Natural killer cell (primary cell): Measurements from ENCODE around the gene CCDC57. TPM values are rescaled to one million over a fixed set of nuclear protein-coding genes. Genes with fewer than 3 reads are reported as not detected.

Source experiments
- ATAC-seq, 3 donors: fragments of 150-1000 bp in 2 of 3; fragments of 200-7000 bp in 1 of 3; cut with Tn5 transposase; 1 replicate in 1 of 3; 2 replicates in 2 of 3; pipeline ENCODE4 v1.10.0; 2021; ENCODE audit warnings: mild to moderate bottlenecking in 2 of 3, moderate library complexity in 2 of 3
- DNase-seq, 2 donors: peaks; one replicate each; pipeline versions ENCODE4 v3.0.0 to v3.0.0-alpha.2; 2013 to 2021; ENCODE audit warnings: mixed read lengths in 1 of 2
- H3K27ac ChIP-seq: one replicate; pipeline ENCODE4 v1.5.1; 2013; ENCODE audit warnings: mild to moderate bottlenecking, low read length
- H3K27me3 ChIP-seq: one replicate; pipeline ENCODE4 v1.6.1; 2013; ENCODE audit warnings: low read length; ENCODE audit not compliant: control insufficient read depth, insufficient read depth
- H3K36me3 ChIP-seq: one replicate; pipeline ENCODE4 v1.6.1; 2013; ENCODE audit warnings: low read length; ENCODE audit not compliant: control insufficient read depth, insufficient read depth
- H3K4me1 ChIP-seq: one replicate; pipeline ENCODE4 v1.6.1; 2013; ENCODE audit warnings: low read length; ENCODE audit not compliant: control insufficient read depth, insufficient read depth
- H3K4me3 ChIP-seq: one replicate; pipeline ENCODE4 v1.5.1; 2013; ENCODE audit warnings: low read length
- H3K9me3 ChIP-seq: one replicate; pipeline ENCODE4 v1.6.1; 2013; ENCODE audit warnings: low read length; ENCODE audit not compliant: control insufficient read depth, insufficient read depth
- H3K27ac Mint-ChIP-seq, 2 donors: one replicate each; pipeline ENCODE4 v1.8.0; 2022; ENCODE audit warnings: mild to moderate bottlenecking in 2 of 2, mixed read lengths in 2 of 2, moderate library complexity in 1 of 2
- H3K27me3 Mint-ChIP-seq, 2 donors: one replicate each; pipeline ENCODE4 v1.8.0; 2022; ENCODE audit warnings: low read depth in 2 of 2, mixed read lengths in 2 of 2
- H3K36me3 Mint-ChIP-seq: one replicate; pipeline ENCODE4 v1.8.0; 2022; ENCODE audit warnings: mixed read lengths
- H3K4me1 Mint-ChIP-seq, 2 donors: one replicate each; pipeline ENCODE4 v1.8.0; 2022; ENCODE audit warnings: mixed read lengths in 2 of 2
- H3K4me3 Mint-ChIP-seq: one replicate; pipeline ENCODE4 v1.8.0; 2022; ENCODE audit warnings: mild to moderate bottlenecking, moderate library complexity, mixed read lengths
- H3K9me3 Mint-ChIP-seq, 2 donors: one replicate each; pipeline ENCODE4 v1.8.0; 2022; ENCODE audit warnings: mixed read lengths in 2 of 2
- WGBS: methylation state at CpG from one replicate; pipeline ENCODE4 v1.1.7; 2013; ENCODE audit warnings: missing lambda C conversion rate; ENCODE audit not compliant: insufficient coverage; 5-methylcytosine and 5-hydroxymethylcytosine counted together
- intact Hi-C: fragments of 100-400 bp; cut with micrococcal nuclease; formaldehyde crosslinking; loops from one replicate; pipeline ENCODE4 v1.14.2; 2022
- total RNA-seq, 4 donors: library from RNA; stranded (reverse); fragments of 120-200 nt in 1 of 4; gene quantifications; one replicate each; pipeline versions ENCODE4 v1.2.3 to v1.2.4, GENCODE V29; 2013 to 2022
- TF ChIP-seq, protein P1 (sequence below): fragments of 200-600 bp; IDR thresholded peaks from one replicate; pipeline ENCODE4 v1.8.0; 2022; ENCODE audit warnings: antibody characterized with exemption

Gene CCDC57
- total RNA-seq, 3 donors from 2014 or later (not counting 1 experiment from before 2014, with no cell fraction given) = 69.7 to 79.2 (median 75.1) TPM

DNA sequence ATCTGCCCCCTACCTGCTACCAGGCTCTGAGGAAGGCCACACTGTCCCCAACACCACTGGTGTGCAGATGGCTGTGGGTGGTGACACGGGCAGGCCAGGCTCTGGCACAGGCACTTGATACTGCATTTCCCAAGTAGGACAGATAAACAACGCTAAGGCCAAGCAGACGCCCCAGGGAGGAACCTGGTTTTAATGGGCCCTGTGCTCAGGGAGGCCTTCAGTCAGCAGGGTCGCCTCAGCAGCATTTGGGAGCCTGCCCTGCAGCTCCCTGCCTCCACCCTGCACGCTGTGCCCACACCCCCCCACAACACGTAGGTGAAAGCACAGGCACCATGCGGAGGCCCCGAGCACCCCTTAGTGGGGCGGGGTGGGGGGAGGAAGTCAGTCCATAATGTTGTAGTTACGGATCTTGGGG is 111.3 kb downstream of the CCDC57 start:
- H3K27me3 ChIP-seq = no peaks in the 10 kb centered on the region
- Mint-ChIP-seq H3K4me3 (peak overlapping the region; percentile 9), H3K4me1 (peaks cover 11 to 17% of the 10 kb centered on the region in 2 donors), H3K36me3 (no peaks in the 10 kb centered on the region), H3K27me3 (no peaks in the 10 kb centered on the region), H3K9me3 (no peaks in the 10 kb centered on the region), H3K27ac (no peak overlapping the region)
- WGBS = 92% methylated on average over 8 of the region's 10 CpGs
- H3K4me3 ChIP-seq = no peak overlapping the region
- no peaks in the 10 kb centered on the region for H3K9me3 ChIP-seq
- ATAC-seq (no peak), DNase-seq (no peak)
- no peak overlapping the region for H3K27ac ChIP-seq
- TF ChIP-seq, protein P1, sequence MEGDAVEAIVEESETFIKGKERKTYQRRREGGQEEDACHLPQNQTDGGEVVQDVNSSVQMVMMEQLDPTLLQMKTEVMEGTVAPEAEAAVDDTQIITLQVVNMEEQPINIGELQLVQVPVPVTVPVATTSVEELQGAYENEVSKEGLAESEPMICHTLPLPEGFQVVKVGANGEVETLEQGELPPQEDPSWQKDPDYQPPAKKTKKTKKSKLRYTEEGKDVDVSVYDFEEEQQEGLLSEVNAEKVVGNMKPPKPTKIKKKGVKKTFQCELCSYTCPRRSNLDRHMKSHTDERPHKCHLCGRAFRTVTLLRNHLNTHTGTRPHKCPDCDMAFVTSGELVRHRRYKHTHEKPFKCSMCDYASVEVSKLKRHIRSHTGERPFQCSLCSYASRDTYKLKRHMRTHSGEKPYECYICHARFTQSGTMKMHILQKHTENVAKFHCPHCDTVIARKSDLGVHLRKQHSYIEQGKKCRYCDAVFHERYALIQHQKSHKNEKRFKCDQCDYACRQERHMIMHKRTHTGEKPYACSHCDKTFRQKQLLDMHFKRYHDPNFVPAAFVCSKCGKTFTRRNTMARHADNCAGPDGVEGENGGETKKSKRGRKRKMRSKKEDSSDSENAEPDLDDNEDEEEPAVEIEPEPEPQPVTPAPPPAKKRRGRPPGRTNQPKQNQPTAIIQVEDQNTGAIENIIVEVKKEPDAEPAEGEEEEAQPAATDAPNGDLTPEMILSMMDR = no peak
- peaks cover 36% of the 10 kb centered on the region for H3K4me1 ChIP-seq
- intact Hi-C loops = no loop called here
- no peaks in the 10 kb centered on the region for H3K36me3 ChIP-seq

DNA sequence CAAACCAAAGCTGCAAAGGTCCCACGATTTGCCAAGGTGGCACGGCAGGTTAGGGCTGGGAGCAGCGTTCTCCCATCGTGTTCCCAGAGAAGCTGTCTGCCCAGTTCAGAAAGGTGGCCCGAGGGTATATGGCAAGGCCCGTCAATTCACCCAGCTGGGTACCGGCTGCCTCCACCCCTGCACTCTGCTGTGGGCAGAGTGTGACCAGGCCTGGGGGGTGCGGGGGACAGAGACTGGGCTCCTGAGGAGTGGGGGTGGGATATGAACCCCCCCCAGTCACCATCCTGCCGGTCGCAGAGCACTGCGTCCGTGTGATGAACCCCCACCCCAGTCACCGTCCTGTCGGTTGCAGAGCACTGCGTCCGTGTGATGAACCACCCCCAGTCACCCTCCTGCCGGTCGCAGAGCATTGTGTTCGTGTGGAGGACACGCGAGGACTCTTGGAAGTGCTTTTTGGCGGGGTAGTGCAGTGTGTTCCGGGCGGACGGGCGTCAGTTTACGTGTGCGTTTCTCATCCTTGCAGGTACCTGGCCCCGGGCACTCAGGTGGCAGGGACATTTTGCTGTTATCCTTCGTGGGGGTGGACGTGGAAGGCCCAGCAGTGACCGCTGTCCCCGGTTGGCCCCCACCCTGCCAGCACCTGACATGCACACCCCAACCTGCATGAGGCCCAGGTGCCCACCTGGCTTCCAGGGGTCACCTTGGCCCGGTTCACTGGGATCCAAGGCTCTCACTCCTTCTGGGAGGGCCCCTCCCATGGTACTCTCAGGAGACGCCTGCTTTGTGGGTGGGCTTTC is 111.9 kb downstream of the CCDC57 start:
- intact Hi-C loops = no loop called here

DNA sequence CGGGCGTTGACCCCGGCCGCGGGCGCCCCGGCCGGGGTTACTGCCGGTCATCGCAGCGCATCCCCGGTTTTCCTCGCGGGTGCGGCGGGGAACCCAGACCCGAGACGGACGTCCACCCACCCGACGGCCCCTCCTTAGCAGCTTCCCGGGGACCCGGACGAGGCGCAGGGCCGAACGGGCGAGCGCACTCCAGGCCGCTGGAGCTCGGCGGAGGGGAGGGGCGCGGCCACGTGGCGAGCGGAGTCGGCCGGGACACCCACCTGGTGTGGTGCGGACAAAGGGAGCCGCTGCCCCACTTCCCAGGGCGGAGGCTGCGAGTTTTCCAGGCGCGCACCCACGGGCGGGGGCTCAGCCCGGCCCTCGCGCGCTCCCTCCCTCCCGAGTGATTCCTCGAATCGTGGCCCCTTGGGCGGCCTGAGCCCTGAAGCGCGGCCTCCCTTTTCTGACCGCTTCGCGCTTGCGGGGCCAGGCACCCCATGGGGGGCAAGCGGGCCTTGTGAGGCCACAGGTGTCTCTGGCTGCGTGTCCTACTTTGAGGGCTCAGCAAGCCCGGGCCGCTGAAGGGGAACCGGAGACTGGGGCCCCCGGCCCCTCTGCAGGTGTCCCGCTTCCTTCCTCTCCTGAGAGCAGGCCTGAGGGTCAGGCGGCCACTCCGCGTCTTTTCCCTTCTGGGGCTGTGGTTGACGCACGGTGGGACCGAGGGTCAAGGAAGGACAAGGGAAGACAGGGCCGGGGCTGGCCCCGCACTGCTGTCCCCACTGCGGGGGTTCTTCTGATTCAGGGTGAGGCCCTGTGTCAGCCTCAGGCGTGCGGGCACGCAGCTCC is 113.5 kb downstream of the CCDC57 start:
- no peaks in the 10 kb centered on the region for H3K36me3 Mint-ChIP-seq
- DNase-seq (no peak), ATAC-seq (no peak)
- Histone ChIP-seq H3K27ac (peak overlapping the region; percentile 69), H3K9me3 (no peaks in the 10 kb centered on the region), H3K36me3 (peaks cover 13% of the 10 kb centered on the region), H3K27me3 (no peaks in the 10 kb centered on the region), H3K4me3 (peak overlapping the region; percentile 27), H3K4me1 (peaks cover 23% of the 10 kb centered on the region)
- peaks cover 0 to 4% of the 10 kb centered on the region in 2 donors for H3K4me1 Mint-ChIP-seq
- peak overlapping the region; percentile 79 for H3K4me3 Mint-ChIP-seq
- H3K27ac Mint-ChIP-seq = peak overlapping the region; percentile 54 to 81
- H3K9me3 Mint-ChIP-seq = no peaks in the 10 kb centered on the region
- no peaks in the 10 kb centered on the region for H3K27me3 Mint-ChIP-seq
- TF ChIP-seq, protein P1 = no peak
- intact Hi-C loops = loop anchor here (2.0 to 10.0 kb wide), 2 partner anchors 76 to 224 kb away; partner anchors contain the start of genes ARHGDIA, CENPX and LRRC45
- WGBS = 7% methylated on average over 80 of the region's 80 CpGs

More for the DNA sequence above, 111.9 kb downstream of the CCDC57 start:
- Histone ChIP-seq H3K36me3 (peaks cover 3% of the 10 kb centered on the region), H3K27me3 (no peaks in the 10 kb centered on the region), H3K4me1 (peaks cover 31% of the 10 kb centered on the region), H3K4me3 (no peak overlapping the region), H3K27ac (no peak overlapping the region), H3K9me3 (no peaks in the 10 kb centered on the region)
- peak overlapping the region; percentile 9 for H3K4me3 Mint-ChIP-seq
- H3K36me3 Mint-ChIP-seq = no peaks in the 10 kb centered on the region
- no peaks in the 10 kb centered on the region for H3K9me3 Mint-ChIP-seq
- DNase-seq (no peak), ATAC-seq (no peak)
- peaks cover 5 to 11% of the 10 kb centered on the region in 2 donors for H3K4me1 Mint-ChIP-seq
- H3K27ac Mint-ChIP-seq = no peak overlapping the region
- 92% methylated on average over 34 of the region's 35 CpGs for WGBS
- H3K27me3 Mint-ChIP-seq = no peaks in the 10 kb centered on the region
- TF ChIP-seq, protein P1 = no peak
